HG02610 (cell line): ENCODE results near the gene ZNRF4.
"Not testable (repeated sequence)": the region's sequence is repeated elsewhere in the genome, so short reads cannot be mapped to it uniquely, and the experiment has no call there.

Source experiments
- ATAC-seq: cut with Tn5 transposase; IDR thresholded peaks from one replicate; pipeline ENCODE4 v1.9.1; 2021; ENCODE audit warnings: mild to moderate bottlenecking, moderate library complexity; ENCODE audit not compliant: unreplicated experiment

The ZNRF4 gene

GRCh38 chr19:5472286-5472685 lies 17.1 kb downstream of the ZNRF4 start:
- ATAC-seq = no peak

GRCh38 chr19:5473646-5474045 lies 18.4 kb downstream of the ZNRF4 start:
- ATAC-seq = no peak

GRCh38 chr19:5477451-5478215 lies 22.4 kb downstream of the ZNRF4 start:
- no peak for ATAC-seq

- ATAC-seq = no peak
Measured at GRCh38 chr19:5478241-5478924, 23.2 kb downstream of the ZNRF4 start.

- ATAC-seq = no peak
Measured at GRCh38 chr19:5478925-5479588, 23.8 kb downstream of the ZNRF4 start.

GRCh38 chr19:5479958-5480357 lies 24.7 kb downstream of the ZNRF4 start:
- no peak for ATAC-seq

GRCh38 chr19:5480427-5480836 lies 25.2 kb downstream of the ZNRF4 start:
- no peak for ATAC-seq

DNA sequence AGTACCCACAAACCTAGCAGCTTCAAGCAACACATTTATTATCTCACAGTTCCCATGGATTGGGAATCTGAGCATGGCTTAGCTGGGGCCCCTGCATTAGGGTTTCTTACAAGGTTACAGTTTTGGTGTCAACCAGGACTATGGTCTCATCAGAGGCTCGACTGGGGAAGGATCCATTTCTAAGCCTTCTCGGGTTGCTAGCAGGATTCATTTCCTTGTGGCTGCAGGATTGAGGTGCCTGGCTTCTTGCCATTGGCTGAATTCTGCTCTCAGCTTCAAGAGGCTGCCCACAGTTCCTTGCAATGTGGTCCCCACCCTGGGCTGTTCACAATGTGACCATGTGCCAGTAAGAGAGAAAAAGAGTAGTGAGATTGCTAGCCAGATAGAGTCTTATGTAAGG lies 26.7 kb downstream of the ZNRF4 start:
- no peak for ATAC-seq

DNA sequence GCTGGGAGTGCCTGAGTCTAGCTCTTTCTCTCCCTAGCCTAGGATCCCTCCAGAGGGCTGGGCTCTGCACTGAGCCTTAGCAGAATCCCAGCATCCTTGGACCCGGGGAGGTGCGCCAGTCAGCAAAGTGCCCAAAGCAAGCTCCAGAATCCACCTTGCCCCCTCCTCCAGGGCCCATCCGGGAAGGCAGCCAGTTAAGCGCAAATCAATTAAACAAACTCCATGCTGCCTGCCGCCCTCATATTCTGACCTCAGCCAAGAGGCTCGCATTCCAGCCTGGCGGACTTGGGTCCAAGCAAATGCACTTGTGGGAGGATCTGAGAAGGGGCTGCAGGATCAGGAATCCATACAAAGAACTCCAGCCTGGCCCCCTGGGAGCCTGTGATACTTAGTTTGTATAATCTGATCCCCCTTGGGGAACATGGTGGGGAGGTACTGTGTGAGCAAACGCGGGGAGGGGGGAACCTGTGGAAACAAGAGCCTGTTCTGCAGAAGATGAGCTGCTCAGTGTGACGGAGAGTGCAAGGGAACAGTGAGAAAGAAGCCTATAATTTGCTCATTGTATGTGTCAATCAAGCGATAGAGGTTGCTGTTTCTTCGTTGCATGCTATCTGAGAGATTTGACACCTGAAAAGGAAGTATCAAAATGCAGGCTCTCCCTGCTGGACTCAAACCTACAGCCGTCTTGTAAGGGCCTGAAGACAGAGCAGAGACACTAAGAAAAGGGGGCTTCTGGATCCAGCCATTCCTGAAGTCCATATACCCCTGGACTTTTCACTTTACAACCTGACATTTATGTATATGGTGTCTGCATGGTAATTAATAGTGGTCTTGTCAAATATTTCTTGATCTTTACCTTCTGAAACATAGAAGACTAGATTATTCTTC lies 29.4 kb downstream of the ZNRF4 start:
- no peak for ATAC-seq

GRCh38 chr19:5485286-5485636 lies 30.0 kb downstream of the ZNRF4 start:
- ATAC-seq = no peak

DNA sequence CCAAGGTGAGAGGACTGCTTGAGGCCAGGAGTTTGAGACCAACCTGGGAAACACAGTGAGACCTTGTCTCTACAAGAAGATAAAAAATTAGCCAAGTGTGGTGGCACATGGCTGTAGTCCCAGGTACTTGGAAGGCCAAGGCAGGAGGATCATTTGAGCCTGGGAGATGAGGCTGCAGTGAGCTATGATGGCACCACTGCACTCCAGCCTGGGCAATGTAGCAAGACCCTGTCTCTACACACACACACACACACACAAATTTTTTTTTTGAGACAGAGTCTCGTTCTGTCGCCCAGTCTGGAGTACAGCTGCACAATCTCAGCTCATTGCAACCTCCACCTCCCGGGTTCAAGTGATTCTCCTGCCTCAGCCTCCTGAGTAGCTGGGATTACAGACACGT lies 30.4 kb downstream of the ZNRF4 start:
- ATAC-seq = not testable (repeated sequence)

DNA sequence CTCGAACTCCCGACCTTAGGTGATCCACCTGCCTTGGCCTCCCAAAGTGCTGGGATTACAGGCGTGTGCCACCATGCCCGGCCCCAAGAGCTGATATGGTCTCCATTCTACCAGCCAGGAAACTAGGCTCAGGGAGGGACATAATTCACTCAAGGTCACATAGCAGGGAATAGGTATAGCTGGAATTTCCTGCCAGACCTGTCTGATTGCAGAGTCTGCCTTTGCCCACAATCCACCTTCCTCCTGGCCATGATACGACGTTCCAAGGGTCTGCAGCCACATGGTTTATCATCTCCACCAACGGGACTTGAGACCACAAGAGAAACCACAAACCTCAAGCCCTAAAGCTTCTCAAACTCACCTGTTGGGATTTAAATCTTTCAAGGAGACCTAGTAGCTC lies 32.0 kb downstream of the ZNRF4 start:
- no peak for ATAC-seq

DNA sequence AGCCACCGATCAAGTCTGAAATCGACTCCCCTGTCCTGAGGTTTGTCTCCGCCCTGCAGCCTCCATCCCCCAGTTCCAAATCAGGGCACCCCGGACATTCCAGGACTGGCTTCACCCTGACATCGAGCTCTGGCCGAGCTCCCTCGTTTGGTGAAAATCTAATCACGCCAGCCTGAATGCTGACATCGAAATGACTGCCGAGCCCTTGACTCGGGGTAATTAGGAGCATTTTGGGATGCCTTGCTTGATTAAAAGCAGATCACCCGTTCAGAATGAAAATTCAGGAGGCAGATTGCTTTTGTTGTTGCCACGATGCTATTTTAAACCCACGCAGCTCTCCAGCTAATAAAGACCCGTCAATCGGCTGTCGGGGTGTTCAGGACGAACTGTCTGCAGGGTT lies 34.3 kb downstream of the ZNRF4 start:
- ATAC-seq = no peak

GRCh38 chr19:5491565-5491964 lies 36.3 kb downstream of the ZNRF4 start:
- ATAC-seq = no peak

GRCh38 chr19:5492281-5492634 lies 37.0 kb downstream of the ZNRF4 start:
- no peak for ATAC-seq

GRCh38 chr19:5492635-5493409 lies 37.6 kb downstream of the ZNRF4 start:
- ATAC-seq = no peak

DNA sequence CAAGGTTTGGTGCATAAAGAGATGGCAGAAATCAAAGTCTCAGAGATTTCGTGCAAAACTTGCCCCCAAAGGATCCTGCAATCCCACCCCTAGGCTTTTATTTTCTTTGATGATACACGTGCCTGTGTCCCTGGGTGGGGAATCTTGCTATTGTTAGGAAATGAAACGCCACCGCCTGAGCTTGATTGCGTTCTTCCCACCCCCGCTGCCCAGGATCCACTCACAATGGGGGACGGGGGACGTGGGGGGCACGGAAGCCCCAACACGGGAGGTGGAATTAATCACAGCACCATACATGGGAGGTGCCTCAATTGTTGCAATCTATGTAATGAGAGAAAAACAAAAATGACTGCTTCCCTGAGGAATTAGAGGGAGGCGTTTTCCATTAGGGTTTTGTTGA lies 39.6 kb downstream of the ZNRF4 start:
- no peak for ATAC-seq

GRCh38 chr19:5495792-5496191 lies 40.6 kb downstream of the ZNRF4 start:
- no peak for ATAC-seq

- ATAC-seq = no peak
Measured at GRCh38 chr19:5497297-5497696, 42.1 kb downstream of the ZNRF4 start.

DNA sequence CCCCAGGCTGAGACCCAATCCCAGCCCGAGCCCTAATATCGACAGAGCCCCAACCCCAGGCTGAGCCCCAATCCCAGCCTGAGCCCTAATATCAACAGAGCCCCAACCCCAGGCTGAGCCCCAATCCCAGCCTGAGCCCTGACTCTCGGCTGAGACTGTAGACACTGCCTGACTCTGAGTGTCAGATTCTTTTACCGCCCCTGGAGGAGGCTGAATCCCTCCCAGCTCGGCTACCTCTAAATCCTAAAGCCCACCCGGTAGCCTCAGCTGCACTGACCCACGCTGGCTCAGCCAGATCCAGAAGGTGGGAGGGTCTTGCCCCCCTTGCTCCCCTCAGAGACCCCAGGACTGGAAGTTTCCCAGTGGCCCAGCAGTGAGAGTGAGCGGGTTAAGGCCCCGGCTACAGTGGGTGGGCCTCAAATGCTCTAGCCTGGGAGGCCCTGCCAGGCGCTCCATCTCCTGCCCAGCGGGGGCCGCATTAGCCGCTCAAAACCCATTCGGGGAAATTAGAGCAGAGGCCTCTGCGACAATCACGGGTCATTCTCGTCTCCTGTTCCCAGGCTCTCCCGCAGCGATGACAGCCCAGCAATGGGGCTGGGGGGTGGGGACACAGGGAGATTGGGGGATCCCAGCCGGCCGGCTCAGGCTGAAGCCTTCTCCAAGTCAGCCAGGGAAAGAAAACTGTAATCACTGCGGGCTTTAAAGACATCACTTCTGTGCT lies 43.8 kb downstream of the ZNRF4 start:
- ATAC-seq = no peak
